GM19099 (cell line): ENCODE results near the gene CEP152.

Experiments used
- POLR2A ChIP-seq: IDR thresholded peaks from 3 replicates; pipeline ENCODE4 v1.6.1; 2011; ENCODE audit warnings: low read depth; ENCODE audit not compliant: insufficient read length; ENCODE audit errors: extremely low read depth

CEP152 gene

GRCh38 chr15:48810414-48811324, at the start of gene CEP152:
Gene CEP152, minus strand, starts transcription at chr15:48811069. Its CDS starts 5,420 bp downstream, at chr15:48805649.
- TF ChIP-seq POLR2A, result peak; percentile 78

GRCh38 chr15:48859426-48859825, 48.6 kb upstream of the CEP152 start:
- TF ChIP-seq POLR2A, result no peak

GRCh38 chr15:48858401-48858800, 47.5 kb upstream of the CEP152 start:
- no peak for TF ChIP-seq POLR2A

GRCh38 chr15:48856942-48857341, 46.1 kb upstream of the CEP152 start:
- TF ChIP-seq POLR2A, result no peak

- TF ChIP-seq POLR2A, result no peak
These were observed 44.9 kb upstream of the CEP152 start for GRCh38 chr15:48855501-48856440.

GRCh38 chr15:48851956-48852355, 41.1 kb upstream of the CEP152 start:
- no peak for TF ChIP-seq POLR2A

GRCh38 chr15:48850648-48851047, 39.8 kb upstream of the CEP152 start:
- no peak for TF ChIP-seq POLR2A

- TF ChIP-seq POLR2A, result no peak
These were observed 34.3 kb upstream of the CEP152 start for GRCh38 chr15:48845123-48845522.

- TF ChIP-seq POLR2A, result no peak
These were observed 31.6 kb upstream of the CEP152 start for GRCh38 chr15:48842501-48842900.

GRCh38 chr15:48834756-48835155, 23.9 kb upstream of the CEP152 start:
- TF ChIP-seq POLR2A, result no peak

- no peak for TF ChIP-seq POLR2A
These were observed 22.8 kb upstream of the CEP152 start for GRCh38 chr15:48833526-48834239.

- TF ChIP-seq POLR2A, result no peak
These were observed 21.8 kb upstream of the CEP152 start for GRCh38 chr15:48832648-48833047.

- TF ChIP-seq POLR2A, result no peak
These were observed 18.0 kb upstream of the CEP152 start for GRCh38 chr15:48828906-48829305.

- no peak for TF ChIP-seq POLR2A
These were observed 17.6 kb upstream of the CEP152 start for GRCh38 chr15:48828471-48828870.

GRCh38 chr15:48825075-48825474, 14.2 kb upstream of the CEP152 start:
- no peak for TF ChIP-seq POLR2A

- TF ChIP-seq POLR2A, result no peak
These were observed 12.8 kb upstream of the CEP152 start for GRCh38 chr15:48823706-48824105.

- no peak for TF ChIP-seq POLR2A
These were observed 12.4 kb upstream of the CEP152 start for GRCh38 chr15:48823237-48823636.
